Transverse colon (tissue), 4 donors: ENCODE data around the gene KCNN2.

Source experiments
- CTCF ChIP-seq, 5 experiments: fragments of 200-600 bp in 3 of 5; fragments of 450-650 bp in 2 of 5; sonication (generic) in 3 of 5; IDR thresholded peaks; 1 replicate in 2 of 5; 2 replicates in 3 of 5; pipeline ENCODE4 v1.5.1; 2016 to 2017; ENCODE audit warnings: antibody characterized with exemption in 5 of 5, inconsistent platforms in 3 of 5, mild to moderate bottlenecking in 2 of 5, moderate library complexity in 1 of 5
- POLR2A ChIP-seq: fragments of 450-650 bp; IDR thresholded peaks from one replicate; pipeline ENCODE4 v1.6.1; 2016; ENCODE audit warnings: antibody characterized with exemption, mild to moderate bottlenecking, moderate library complexity
- POLR2AphosphoS5 ChIP-seq, 3 donors: sonication (generic); formaldehyde crosslinking; IDR thresholded peaks; one replicate each; pipeline ENCODE4 v1.6.1; 2016; ENCODE audit warnings: antibody characterized with exemption in 3 of 3

GRCh38 chr5:114355086-114355830, 6.6 kb upstream of the KCNN2 start:
- TF ChIP-seq CTCF (IDR thresholded peaks at IDR 0.05) (no peak), POLR2A (no peak), POLR2AphosphoS5 (IDR thresholded peaks at IDR 0.05) (no peak)
